Stimulated activated naive CD8-positive, alpha-beta T cell treated with anti-CD3 and anti-CD28 coated beads, Interleukin-15, Interleukin-2, amounts not matched to agents 100 U/mL and 50 U/mL, for 24 hours (primary cell): Measurements from ENCODE around the gene RSU1.
A peak's percentile ranks its signal among the peaks of the same experiment; 100 is the strongest.
"Not testable (repeated sequence)": the region's sequence is repeated elsewhere in the genome, so short reads cannot be mapped to it uniquely, and the experiment has no call there.

Experiments used
- ATAC-seq: fragments of 150-1000 bp; cut with Tn5 transposase; one replicate; pipeline ENCODE4 v1.10.0; 2021
- DNase-seq: peaks from one replicate; pipeline ENCODE4 v3.0.0; 2021

RSU1 gene

DNA sequence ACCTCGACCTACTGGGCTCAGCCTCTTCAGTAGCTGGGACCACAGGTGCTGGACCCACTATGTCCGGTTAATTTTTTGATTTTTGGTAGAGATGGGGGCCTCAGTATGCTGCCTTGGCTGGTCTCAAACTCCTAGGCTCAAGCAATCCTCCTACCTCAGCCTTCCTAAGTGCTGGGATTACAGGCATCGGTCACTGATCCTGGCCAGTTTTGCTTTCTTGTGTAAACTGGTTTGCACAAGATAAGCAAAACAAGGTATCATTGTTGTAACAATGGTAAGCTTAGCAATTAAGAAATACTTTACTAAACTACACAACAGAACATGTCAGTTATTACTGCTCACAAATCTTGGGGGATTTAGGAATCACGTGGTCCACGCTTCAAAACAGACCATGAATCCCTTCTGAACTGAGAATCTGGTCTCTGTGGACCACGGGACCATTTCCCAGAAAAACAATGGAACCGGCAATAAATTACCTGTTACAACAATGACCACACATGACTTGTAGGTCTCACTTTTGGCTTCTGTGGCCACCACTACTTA lies 36.8 kb downstream of the RSU1 start:
- no peak for ATAC-seq

DNA sequence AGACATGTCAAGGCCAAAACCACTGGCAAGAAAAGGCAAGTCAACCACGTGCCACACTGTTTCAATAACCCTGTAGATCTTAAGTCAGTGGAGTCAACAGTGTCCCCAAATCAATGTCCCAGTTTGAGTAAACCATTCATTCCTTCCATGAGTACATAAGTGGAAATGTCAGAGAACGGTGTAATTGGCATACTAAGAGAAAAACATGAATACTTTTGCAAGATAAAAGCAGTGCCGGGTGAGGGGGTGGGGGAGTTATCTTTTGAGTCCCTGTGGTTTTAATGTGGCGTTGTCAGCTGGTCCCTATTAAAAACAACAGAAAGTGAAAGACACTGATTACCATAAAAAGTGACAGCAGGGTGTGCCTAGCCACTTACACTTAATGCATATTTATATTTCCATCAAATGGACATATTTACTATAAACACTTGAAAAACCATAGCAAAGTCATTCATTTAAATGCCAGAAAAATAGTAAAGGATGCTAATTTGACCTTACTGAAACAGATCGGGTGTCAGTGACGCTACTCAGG lies 37.8 kb downstream of the RSU1 start:
- ATAC-seq, result peak; percentile 99
- DNase-seq, result peak; percentile 68

More for the DNA sequence above, 36.8 kb downstream of the RSU1 start:
- DNase-seq, result no peak

DNA sequence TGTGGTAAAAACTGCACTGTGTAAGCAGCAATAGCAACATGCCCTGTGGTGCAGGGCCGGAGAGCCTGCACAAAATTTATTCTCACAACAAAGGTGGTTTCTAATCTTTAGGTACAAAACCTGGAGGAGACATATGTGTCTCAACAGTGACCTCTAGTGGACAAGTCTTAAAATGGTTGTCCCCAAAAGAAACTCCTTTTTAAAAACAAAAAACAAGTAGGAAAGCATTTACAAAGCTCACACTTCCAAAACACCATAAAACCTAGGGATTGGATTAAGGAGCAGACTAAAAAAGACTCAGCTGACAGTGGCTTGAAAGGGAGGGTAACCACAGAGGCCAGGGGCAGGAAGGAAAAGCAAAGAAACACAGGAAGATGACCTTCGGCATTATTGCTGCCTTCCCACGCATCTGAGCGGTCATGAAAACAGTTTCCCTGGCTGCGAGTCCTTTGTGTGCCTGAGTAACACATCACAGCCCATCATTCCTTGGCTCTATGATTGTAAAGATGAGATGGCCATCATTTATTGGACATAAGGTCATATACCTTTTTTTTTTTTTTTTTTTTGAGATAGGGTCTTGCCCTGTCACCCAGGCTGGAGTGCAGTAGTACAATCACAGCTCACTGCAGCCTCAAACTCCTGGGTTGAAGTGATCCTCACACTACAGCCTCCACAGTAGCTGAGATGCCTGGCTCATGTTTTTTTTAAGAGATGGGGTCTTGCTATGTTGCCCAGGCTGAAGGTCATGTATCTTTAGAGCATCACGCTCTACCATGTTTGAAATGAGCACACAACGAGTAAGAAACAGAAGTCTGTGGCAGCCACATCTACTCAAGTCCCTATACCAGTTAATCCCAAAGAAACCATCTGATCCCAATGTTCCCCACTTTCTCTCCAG lies 39.5 kb downstream of the RSU1 start:
- DNase-seq, result no peak
- ATAC-seq, result no peak

DNA sequence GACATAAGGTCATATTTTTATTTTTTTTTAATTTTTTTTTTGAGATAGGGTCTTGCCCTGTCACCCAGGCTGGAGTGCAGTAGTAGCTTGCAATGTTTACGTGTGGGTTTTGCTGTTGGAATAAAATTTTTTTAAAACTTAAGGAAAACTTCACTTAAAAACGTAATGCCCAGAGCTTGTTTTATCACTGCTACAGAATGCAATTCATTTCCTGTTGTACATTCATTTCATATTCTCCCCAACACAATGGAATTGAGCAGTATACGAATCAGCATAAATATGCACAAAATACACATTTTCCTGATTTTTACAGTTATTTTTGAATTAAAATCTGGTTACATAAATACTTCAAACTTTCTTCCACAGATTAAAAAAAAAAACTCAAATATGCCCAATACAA lies 40.3 kb downstream of the RSU1 start:
- no peak for DNase-seq
- ATAC-seq, result no peak

DNA sequence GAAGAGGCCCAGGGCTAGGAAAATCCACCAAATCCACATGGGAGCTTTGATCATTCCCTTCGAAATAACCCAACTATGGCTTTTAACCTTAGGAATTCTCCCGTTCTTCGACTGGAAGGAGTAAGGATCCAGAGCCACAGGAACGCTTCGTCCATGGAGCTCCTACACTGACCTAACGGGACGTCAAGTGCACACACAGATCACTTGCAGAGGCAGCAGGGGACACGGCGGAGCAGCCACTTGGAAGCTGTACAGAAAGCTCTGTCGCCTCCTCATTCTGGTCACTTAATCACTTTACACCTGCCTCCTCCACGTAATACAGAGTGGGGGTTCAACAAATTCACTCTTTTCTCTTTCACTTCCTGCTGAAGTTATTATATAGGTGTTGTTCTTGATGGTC lies 43.9 kb downstream of the RSU1 start:
- no peak for ATAC-seq
- DNase-seq, result no peak

DNA sequence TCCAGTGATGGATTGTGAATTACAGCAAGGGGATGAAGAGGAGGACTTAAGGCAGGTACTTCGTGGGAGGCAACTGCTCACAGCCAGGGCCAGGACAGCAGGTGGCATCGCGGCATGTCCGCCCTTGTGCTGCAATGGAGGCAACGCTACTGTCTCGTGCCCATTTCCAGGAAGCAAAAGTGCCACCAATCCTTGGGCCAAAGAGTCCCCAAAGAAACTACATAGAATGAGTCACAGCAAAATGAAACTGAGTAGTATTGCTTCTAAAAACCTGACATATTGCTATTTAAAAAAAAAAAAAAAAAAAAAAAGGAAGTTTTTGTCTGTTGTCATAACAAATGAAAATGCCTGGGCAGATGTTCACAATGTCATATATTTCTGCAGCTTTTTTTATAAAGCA lies 46.6 kb downstream of the RSU1 start:
- ATAC-seq (peak; percentile 61), DNase-seq (peak; percentile 15)

DNA sequence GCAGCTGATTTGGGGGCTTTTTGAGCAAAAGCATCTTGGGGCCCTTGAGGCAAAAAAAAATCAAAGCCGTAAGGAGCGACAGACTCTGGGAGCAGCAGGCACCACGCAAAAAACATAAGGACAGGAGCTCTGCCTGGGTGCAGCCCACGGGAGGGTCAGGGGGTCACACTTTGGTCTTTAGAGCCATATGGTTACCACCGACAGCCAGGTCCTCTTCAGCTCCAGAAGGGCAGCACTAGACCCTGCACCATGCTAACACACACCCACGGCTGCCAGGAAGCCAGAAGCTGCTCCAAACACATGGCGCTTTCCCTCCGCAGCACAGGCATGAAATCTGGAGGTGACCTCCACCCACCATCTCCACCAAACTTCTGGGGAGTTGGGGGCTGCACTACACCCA lies 47.1 kb downstream of the RSU1 start:
- ATAC-seq, result no peak
- no peak for DNase-seq

DNA sequence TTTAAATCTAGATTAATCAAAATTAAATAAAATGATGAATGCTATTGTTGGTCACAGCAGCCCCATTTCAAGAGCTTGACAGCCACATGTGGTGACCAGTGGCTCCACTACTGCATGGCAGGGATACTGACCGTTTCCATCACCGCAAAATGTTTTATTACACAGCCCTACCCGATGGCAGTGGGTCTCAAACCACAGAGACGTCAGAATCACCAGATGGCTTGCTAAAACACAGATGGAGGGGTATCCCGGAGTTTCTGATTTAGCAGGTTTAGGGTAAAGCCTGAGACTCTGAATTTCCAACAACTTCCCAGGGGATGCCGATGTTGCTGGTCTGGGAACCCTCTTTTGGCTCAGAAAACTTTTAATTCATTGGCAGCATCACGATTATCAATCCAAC lies 47.9 kb downstream of the RSU1 start:
- ATAC-seq (no peak), DNase-seq (no peak)

DNA sequence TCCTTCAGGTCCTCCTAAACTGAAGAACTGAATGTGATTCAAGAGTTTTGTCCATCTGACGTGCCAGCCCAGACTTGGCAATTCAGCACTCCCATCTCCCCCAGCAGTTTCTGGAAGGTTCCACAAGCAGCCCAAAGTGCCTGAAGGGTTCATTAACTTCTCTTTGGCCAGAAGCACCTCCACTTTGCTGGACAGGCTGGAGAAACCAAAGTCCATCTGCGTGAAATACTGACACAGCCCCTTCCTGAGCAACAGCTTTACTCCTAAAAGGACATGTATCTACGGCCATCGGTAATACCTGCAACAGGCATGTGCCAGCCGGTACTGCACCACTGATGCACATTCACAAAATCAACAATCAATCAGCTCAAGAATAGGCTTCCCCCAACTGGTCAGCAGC lies 48.5 kb downstream of the RSU1 start:
- ATAC-seq (no peak), DNase-seq (no peak)

DNA sequence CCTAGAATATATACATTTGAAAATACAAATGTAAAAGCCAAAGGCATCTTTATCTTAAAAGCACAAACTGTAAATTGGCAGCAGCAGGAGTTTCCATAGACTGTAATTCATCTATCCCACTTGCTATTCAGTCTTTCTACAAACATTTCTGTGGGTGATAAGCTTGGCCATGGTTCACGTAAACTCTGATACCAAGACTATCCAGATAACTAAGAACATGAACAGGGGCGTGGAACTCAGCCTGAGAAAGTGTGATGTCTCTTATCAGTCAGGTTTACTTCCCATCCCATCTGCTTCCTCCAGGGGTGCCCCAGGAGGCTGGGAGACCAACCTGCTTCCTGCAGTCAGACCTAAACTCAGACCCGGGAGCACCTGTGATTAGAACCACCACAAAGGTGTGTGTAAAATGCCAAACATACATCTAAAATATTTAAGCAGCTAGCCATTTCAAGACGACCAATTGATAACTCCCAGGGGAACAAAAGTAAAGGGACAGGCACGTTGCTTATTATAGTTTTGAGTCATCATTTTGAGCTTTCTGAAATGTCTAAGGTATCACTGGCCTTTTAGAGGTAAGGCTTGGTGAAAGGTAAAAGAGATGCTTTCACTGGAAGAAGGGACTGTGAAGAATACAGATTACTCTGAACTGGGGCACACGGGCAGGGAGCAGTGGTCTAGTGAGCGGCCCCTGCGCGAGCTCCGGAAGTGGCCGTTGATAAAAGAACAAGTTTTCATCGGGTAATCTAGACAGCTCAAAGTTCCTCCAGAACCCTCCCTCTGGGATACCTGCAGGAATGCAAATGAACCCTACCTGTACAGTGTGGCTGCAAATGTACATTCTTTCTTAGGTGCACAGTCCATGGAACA lies 51.5 kb downstream of the RSU1 start:
- DNase-seq (no peak), ATAC-seq (no peak)

DNA sequence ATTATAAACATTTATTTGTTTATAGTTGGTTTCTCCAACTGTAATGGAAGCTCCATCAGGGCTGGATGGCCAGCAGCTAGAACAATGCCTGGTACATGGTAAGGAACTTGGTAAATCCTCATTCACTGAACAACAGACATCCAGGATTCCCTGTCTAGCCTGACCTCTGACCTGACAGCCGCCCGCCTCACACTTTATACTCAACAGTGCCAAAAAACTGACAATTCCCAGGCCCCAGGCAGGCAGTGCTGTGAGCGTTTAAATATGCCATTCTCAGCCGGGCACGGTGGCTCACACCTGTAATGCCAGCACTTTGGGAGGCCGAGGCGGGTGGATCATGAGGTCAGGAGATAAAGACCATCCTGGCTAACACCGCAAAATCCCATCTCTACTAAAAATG lies 55.9 kb downstream of the RSU1 start:
- ATAC-seq (no peak), DNase-seq (no peak)

DNA sequence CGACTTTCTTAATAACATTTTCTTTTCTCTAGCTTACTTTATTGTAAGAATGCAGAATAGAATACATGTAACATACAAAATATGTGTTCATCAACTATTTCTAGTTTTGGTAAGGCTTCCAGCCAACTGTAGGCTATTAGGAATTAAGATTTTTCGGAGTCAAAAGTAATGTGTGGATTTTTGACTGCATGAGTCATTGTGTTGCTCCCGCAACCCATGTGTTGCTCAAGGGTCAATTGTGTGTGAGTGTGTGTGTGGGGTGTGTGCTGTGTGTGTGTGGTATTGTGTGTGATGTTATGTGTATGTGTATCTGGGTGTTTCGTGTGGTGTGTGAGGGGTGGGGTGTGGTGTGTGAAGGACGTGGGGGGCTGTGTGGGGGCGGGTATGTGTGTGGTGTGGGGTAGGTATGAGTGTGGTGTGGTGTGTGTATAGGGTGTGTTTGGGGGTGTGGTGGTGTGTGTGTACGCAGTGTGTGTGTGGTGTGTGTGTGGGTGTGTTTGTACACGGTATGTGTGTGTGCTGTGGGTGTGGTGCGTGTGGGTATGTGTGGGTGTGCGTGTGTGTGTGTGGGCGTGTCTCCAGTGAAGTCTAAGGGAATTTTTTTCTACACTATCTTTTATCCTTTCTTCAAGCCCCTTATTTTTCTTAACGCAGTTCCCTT lies 60.5 kb downstream of the RSU1 start:
- no peak for DNase-seq

DNA sequence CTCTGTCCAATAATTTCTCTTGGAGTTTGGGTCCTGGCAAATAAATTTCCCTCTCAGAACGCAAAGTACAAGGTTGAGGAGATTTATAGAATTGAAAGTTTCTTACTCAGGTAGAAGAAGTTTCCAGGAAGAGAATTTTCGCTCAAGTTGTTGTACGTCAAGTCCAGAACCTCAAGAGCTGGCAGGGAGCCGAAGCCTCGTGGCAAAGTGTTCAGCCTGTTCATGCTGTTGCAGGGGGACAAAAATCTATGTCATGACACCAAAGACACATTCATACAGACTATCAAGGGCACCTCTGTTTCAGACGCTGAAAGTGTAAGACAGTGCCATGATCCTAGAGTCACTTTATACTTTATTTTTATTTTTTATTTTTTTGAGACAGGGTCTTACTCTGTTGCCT lies 62.5 kb downstream of the RSU1 start:
- DNase-seq (no peak), ATAC-seq (no peak)

More for the DNA sequence above, 60.5 kb downstream of the RSU1 start:
- ATAC-seq, result no peak

DNA sequence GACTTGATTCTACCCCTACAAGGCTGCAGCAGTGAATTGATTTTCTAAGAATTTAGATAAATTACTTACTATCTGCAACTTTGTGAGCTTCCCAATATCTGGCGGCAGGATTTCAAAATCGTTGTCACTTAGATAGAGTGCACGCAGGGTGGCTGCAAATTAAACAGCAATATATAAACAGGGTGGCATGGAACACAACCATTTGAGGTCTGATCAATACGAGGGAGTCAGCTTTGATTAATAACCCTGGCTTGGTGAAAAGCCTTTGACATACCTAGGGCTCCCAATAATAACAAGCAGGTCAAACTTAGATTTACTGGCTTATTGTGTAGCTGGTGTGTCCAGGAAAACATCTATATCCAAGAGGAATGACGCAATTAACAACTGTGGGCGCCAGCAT lies 64.4 kb downstream of the RSU1 start:
- ATAC-seq, DNase-seq: not testable (repeated sequence)

DNA sequence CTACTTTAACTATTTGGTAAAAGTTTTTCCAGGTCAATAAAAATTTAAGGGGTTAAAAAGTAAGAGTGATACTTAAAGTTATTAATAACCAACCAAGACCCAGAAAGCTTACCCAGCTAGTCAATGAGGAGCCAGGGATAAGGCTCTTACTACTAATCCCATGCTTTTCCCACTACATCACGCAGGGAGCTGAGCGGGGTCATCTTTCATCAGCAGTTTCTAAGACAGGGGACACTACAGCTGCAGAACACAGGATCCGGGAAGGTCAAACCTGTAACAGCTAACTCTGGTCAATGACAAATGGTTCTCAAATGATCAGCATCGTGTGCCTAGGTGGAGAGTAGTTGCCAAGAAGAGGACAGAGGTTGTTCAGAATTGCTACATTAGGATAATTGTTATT lies 65.1 kb downstream of the RSU1 start:
- ATAC-seq (no peak), DNase-seq (no peak)

DNA sequence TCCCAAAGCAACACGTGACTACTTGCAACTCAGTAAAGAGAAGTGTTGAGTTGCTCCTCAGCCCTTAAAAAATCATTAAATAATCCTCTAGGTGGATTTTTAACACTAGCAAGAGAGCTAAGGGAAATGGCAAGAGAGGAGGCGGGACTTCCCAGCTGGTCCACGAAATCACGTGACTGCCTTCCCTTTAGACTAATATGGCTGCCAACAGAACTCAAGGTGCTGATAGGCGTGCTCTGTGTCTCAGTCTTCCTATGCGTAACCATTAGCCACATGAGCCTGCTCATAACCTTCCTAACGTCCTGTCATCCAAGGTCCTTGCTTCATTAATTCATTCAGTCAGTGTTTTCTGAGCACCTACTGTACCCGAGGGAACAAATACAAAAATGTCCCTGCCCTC lies 66.0 kb downstream of the RSU1 start:
- DNase-seq (no peak), ATAC-seq (no peak)

DNA sequence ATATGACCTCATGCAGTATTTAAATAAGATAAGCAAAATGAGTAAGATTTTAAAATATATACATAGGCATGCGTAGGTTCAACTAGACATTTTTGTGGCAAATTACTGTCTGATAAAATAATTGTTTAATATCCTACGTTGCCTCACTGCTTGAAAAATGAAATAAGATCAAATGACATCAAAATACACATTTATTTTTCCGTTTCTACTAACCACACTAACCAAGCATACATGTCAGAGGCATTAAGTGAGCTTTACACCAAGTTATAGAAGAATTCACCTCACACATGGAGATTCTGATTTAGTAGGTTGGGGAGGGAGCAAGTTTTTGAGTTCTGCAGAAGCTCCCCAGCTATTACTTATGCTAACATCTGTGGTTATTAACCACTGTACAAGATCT lies 66.8 kb downstream of the RSU1 start:
- DNase-seq (no peak), ATAC-seq (no peak)

DNA sequence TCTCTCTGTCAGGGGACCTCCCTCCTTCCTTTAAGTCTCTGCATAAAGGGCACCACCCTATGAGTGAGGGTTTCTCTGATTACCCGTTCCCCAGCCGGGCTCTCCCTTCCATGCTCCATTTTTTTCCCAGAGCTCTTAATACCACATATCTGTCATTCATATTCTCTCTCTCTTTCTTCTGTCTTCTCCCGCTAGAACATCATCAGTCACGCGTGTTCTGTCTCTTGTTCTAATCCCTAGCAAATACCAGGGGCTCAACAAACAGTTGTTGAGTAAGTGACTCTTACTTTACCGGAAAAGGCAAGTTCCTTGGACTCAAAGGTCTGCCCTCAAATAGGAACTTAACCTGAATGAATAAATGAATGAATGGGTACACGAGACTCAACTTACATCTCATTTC lies 68.5 kb downstream of the RSU1 start:
- no peak for ATAC-seq
- DNase-seq, result no peak

DNA sequence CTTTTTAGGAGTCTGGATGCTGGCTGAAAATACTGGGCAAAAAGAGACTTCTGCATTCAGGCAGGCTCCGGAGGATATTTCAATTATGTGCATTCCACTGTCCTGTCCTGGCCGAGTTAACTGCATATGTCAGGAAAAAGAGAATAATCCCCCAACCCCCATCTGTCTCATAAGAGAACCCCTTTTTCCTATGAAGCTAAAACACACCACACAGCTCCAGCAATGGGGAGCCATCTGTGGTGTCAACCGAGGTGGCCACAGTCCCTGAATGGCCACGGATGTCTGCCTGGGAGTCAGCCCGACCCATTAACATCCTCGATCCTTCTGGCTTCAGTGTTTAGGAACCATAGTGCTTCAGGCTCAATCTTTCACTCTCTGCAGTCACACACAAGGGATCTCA lies 70.4 kb downstream of the RSU1 start:
- ATAC-seq (no peak), DNase-seq (no peak)

DNA sequence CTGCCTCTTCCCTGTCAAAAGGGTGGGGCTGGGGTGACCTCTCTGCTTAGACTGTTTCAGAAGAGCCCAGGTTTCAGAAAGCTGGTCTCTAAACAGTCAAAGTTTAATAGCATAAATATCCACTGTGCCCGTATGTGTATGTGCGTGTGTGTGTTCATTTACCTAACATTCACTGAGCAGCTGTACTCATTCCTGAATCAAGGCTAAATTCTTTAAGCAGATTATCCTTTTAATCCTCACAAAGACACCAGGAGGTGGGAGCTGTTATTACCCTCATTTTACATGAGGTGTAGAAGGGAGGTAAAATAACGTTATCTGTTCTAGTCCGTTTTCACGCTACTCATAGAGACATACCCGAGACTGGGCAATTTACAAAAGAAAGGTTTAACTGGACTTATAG lies 72.2 kb downstream of the RSU1 start:
- no peak for DNase-seq
- no peak for ATAC-seq

DNA sequence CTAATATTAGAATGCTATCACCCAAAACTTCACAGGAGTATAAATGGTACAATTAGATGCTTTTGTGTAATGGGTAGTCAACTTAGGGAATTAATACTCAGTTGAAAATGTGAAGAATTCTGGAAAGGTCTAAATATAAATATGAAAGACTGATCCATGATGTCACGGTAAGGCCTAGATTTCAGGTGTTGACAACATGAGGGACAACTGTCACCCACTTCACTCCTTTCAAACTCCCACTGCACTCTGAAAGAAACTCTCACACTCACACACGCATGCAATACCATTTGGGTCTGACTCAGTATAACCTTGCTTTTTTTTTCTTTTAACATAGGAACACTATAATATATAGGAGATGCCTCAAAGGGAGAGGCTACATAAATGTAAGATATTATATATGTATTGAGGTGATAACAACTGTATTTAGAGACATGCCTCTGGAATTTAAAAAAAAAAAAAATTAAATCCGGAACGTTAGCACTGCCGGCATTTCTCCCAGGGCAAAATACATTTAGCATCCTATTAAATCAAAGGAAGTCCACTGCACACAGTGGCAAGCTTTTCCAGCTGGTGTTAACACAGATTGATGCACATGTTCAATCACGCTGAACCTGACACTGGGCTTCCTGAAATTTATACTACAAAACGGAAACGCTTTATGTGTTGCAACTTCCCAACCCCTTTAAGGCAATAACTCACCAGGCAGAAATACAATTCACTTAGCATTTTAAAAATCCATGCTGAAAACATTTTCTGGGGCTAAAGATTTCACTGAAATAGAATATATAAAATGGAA lies 74.9 kb downstream of the RSU1 start:
- DNase-seq (no peak), ATAC-seq (no peak)
